Muscle of leg (tissue), 11 donors: ENCODE measurements around the gene DPYD. TPM values are rescaled to one million over a fixed set of nuclear protein-coding genes. Genes with fewer than 3 reads are reported as not detected.

Experiments
- DNase-seq: peaks from one replicate; pipeline ENCODE4 v3.0.0; 2013
- H3K27ac ChIP-seq: one replicate; pipeline ENCODE4 v1.5.1; 2013; ENCODE audit warnings: mild to moderate bottlenecking, low read length, control low read depth
- H3K27me3 ChIP-seq: one replicate; pipeline ENCODE4 v1.6.1; 2013; ENCODE audit warnings: low read length; ENCODE audit not compliant: control insufficient read depth, insufficient read depth
- H3K36me3 ChIP-seq: one replicate; pipeline ENCODE4 v1.6.1; 2013; ENCODE audit warnings: low read length; ENCODE audit not compliant: control insufficient read depth, insufficient read depth
- H3K4me1 ChIP-seq: one replicate; pipeline ENCODE4 v1.6.1; 2013; ENCODE audit warnings: low read length; ENCODE audit not compliant: control insufficient read depth, insufficient read depth
- H3K4me3 ChIP-seq: one replicate; pipeline ENCODE4 v1.5.1; 2013; ENCODE audit warnings: low read length, control low read depth
- H3K9me3 ChIP-seq: replicated peaks from 2 replicates; pipeline ENCODE4 v1.6.1; 2013; ENCODE audit warnings: low read depth, low read length; ENCODE audit not compliant: control insufficient read depth
- WGBS: methylation state at CpG from one replicate; pipeline ENCODE4 v1.1.5; 2013; ENCODE audit warnings: missing lambda C conversion rate; ENCODE audit not compliant: insufficient coverage; 5-methylcytosine and 5-hydroxymethylcytosine counted together
- polyA plus RNA-seq, 8 donors: library from polyadenylated mRNA; unstranded; fragments of 120-200 nt; gene quantifications; one replicate each; pipeline versions ENCODE4 v1.2.1 to v1.2.3, GENCODE V29; 2013; ENCODE audit warnings: inconsistent platforms in 1 of 8, low replicate concordance in 1 of 8; ENCODE audit not compliant: insufficient read length in 8 of 8, insufficient read depth in 1 of 8
- total RNA-seq: library from RNA; stranded (reverse); fragments of 120-200 nt; gene quantifications from one replicate; pipeline ENCODE4 v1.2.4, GENCODE V29; 2013

Gene DPYD
- total and polyA plus RNA-seq, 9 donors, result 7.3 to 14.7 (median 9.8) TPM

DNA sequence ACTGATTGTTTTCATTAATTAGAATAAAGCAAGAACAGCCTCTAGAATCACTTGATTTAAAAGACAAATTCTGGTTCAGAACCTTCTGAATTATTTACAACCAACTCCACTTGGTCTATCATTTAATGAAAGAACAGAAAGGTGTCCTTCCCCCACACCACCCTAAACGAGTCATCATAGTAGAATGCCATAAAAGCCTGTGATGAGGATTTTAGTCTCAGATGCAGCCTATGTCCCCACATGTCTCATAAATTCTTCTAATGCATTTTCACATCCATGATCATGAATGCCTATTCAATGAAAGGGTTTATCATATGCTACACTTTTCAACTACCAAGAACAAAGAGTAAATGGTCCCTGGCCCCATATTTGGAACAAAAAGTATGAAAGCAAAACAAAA lies 508.1 kb downstream of the DPYD start:
- H3K4me3 ChIP-seq, result no peak overlapping the region
- no CpG with 5 or more reads among the region's 1 CpG for WGBS
- H3K27me3 ChIP-seq, result no peaks in the 10 kb centered on the region
- DNase-seq, result no peak
- H3K36me3 ChIP-seq, result no peaks in the 10 kb centered on the region
- no peak overlapping the region for H3K27ac ChIP-seq
- no peaks in the 10 kb centered on the region for H3K4me1 ChIP-seq
- H3K9me3 ChIP-seq, result no peaks in the 10 kb centered on the region

GRCh38 chr1:97412166-97412565 lies 508.7 kb downstream of the DPYD start:
- no peak overlapping the region for H3K4me3 ChIP-seq
- H3K27ac ChIP-seq, result no peak overlapping the region
- DNase-seq, result peak; percentile 8
- no peaks in the 10 kb centered on the region for H3K27me3 ChIP-seq
- H3K4me1 ChIP-seq, result no peaks in the 10 kb centered on the region
- H3K9me3 ChIP-seq, result no peaks in the 10 kb centered on the region
- no CpG with 5 or more reads among the region's 4 CpGs for WGBS
- H3K36me3 ChIP-seq, result no peaks in the 10 kb centered on the region

DNA sequence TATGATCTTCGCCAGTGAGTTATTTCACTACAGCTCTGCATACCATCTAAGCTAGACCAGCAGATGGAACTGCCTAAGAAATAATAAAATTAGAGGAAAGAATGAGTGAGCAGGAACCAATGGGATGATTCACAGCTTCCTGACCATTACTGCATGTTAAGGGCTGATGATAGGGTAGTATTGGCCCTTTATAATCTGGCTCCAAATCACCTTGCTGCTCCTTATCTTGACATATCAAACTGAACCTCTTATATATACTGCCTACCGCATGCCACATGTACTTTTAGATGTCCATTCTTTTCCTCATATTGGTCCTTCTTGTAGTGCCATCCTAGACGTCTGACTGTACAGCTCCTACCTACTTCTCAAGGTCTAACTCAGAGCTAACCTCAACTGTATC lies 524.4 kb downstream of the DPYD start:
- DNase-seq, result no peak
- no peak overlapping the region for H3K4me3 ChIP-seq
- no peaks in the 10 kb centered on the region for H3K27me3 ChIP-seq
- no peaks in the 10 kb centered on the region for H3K36me3 ChIP-seq
- H3K27ac ChIP-seq, result no peak overlapping the region
- H3K9me3 ChIP-seq, result no peaks in the 10 kb centered on the region
- no peaks in the 10 kb centered on the region for H3K4me1 ChIP-seq
- WGBS, result 77% methylated on average over 2 of the region's 3 CpGs

DNA sequence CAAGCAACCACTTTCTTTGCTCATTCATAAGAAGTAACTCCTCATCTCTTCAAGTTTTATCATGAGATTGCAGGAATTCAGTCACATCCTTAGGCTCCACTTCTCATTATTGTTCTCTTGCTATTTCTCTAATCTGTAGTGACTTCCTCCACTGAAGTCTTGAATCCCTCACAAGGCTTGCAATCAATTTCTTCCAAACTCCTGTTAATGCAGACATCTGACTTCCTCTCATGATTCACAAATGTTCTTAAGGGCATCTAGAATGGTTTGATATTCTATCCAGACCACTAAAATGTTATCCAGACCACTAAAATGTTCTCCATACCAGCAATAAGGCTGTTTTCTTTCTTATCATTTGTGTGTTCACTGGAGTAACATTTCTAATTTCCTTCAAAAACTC lies 528.1 kb downstream of the DPYD start:
- no peaks in the 10 kb centered on the region for H3K27me3 ChIP-seq
- H3K4me3 ChIP-seq, result no peak overlapping the region
- H3K27ac ChIP-seq, result no peak overlapping the region
- H3K36me3 ChIP-seq, result no peaks in the 10 kb centered on the region
- no peaks in the 10 kb centered on the region for H3K9me3 ChIP-seq
- no peak for DNase-seq
- no peaks in the 10 kb centered on the region for H3K4me1 ChIP-seq

- Histone ChIP-seq H3K27ac (no peak overlapping the region), H3K9me3 (no peaks in the 10 kb centered on the region), H3K4me1 (no peaks in the 10 kb centered on the region), H3K4me3 (no peak overlapping the region), H3K27me3 (no peaks in the 10 kb centered on the region), H3K36me3 (no peaks in the 10 kb centered on the region)
- DNase-seq, result no peak
- WGBS, result 83% methylated on average over 1 of the region's 2 CpGs
These were observed 535.1 kb downstream of the DPYD start for GRCh38 chr1:97385536-97386277.

DNA sequence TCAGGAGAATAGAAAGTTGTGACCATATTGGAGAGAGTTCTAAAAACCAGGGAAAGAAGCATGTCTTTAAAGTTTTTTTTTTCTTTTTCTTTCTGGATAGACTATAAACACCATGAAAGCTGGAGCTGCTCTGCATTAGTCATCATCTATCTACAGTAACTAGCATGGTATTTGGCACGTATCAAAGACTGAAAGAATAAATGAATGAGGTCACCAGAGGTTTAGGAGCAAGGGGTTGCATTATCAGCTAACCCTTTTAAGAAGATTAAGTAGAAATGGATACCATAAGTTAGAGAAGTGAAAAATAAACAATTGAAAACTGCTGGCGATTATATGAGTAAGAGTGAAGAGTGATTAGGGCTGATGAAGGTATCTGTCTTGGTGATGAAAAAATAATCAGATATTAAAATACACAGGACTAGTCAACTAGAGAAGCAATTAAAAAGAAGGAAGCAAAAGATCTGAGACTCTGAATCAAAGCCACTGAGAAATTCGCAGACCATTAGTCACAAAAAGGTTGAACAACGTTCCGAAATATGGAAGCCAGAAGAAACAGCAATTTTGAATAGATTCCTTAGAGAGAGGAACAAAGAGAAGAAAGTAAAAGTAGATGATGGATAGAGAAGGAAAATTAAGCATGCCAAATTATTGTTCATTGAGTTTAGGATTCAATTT lies 536.4 kb downstream of the DPYD start:
- WGBS, result 86% methylated on average over 3 of the region's 5 CpGs
- Histone ChIP-seq H3K36me3 (no peaks in the 10 kb centered on the region), H3K27ac (no peak overlapping the region), H3K4me3 (no peak overlapping the region), H3K9me3 (no peaks in the 10 kb centered on the region), H3K27me3 (no peaks in the 10 kb centered on the region), H3K4me1 (no peaks in the 10 kb centered on the region)
- no peak for DNase-seq

GRCh38 chr1:97383797-97384196 lies 537.0 kb downstream of the DPYD start:
- Histone ChIP-seq H3K27ac (no peak overlapping the region), H3K27me3 (no peaks in the 10 kb centered on the region), H3K36me3 (no peaks in the 10 kb centered on the region), H3K9me3 (no peaks in the 10 kb centered on the region), H3K4me3 (no peak overlapping the region), H3K4me1 (no peaks in the 10 kb centered on the region)
- no peak for DNase-seq
- no CpG with 5 or more reads among the region's 4 CpGs for WGBS

DNA sequence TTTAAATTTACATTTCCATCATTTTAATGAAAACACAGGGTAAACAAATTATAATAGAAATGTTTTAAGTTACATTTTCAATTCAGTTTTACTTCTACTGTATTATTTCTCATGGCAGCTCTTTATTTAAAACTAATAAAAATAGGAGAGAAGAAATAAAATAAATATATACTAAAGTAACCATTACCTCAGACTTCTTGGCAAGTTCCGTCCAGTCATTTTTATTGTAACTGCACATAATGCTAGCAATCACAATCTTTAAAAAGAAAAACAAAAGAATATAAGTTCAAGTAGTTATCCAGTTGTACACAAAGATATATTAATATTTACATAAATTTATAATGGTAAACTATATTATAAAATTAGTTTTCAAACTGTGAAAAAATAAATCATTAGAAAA lies 538.6 kb downstream of the DPYD start:
- Histone ChIP-seq H3K9me3 (no peaks in the 10 kb centered on the region), H3K4me1 (no peaks in the 10 kb centered on the region), H3K27me3 (no peaks in the 10 kb centered on the region), H3K4me3 (no peak overlapping the region), H3K36me3 (no peaks in the 10 kb centered on the region), H3K27ac (no peak overlapping the region)
- DNase-seq, result peak; percentile 67
- WGBS, result no CpG with 5 or more reads among the region's 1 CpG

- no peak overlapping the region for H3K4me3 ChIP-seq
- no peaks in the 10 kb centered on the region for H3K27me3 ChIP-seq
- peak; percentile 73 for DNase-seq
- 40% methylated on average over 1 of the region's 4 CpGs for WGBS
- no peaks in the 10 kb centered on the region for H3K4me1 ChIP-seq
- no peak overlapping the region for H3K27ac ChIP-seq
- H3K36me3 ChIP-seq, result no peaks in the 10 kb centered on the region
- H3K9me3 ChIP-seq, result no peaks in the 10 kb centered on the region
These were observed 541.3 kb downstream of the DPYD start for GRCh38 chr1:97379387-97380075.

DNA sequence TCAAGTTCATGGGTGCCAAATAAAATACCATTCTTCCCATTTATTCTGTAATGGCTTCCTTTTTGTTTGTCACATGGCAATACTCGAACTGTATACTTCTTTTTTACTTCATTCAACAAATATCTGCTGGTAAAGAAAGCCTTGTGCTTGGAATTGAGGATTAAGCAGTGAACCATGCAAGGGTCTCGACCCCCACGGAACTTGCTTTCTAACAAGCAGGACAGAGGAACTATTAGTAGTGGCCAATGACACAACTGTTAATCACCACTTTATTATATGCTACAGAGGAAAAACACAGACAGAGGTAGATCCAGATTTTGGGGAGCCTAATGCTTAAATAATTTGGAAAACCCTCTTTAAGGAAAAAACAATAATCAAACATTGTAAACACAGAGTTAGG lies 542.2 kb downstream of the DPYD start:
- H3K27ac ChIP-seq, result no peak overlapping the region
- no peaks in the 10 kb centered on the region for H3K27me3 ChIP-seq
- no peak overlapping the region for H3K4me3 ChIP-seq
- no peak for DNase-seq
- no peaks in the 10 kb centered on the region for H3K36me3 ChIP-seq
- WGBS, result no CpG with 5 or more reads among the region's 3 CpGs
- no peaks in the 10 kb centered on the region for H3K9me3 ChIP-seq
- H3K4me1 ChIP-seq, result no peaks in the 10 kb centered on the region
